Liver (tissue), 3 donors: ENCODE data around the gene FOXN3.
A peak's percentile ranks its signal among the peaks of the same experiment; 100 is the strongest.

Source experiments
- ATF3 ChIP-seq: IDR thresholded peaks from 2 replicates; pipeline ENCODE4 v1.6.1; 2016; ENCODE audit warnings: antibody characterized with exemption
- CTCF ChIP-seq: fragments of 150-350 bp; IDR thresholded peaks from 2 replicates; pipeline ENCODE4 v1.5.1; 2017; ENCODE audit warnings: improper control_type of control experiment, low read depth, low read length; ENCODE audit not compliant: missing input control
- EGR1 ChIP-seq, 2 donors: IDR thresholded peaks; 2 replicates each; pipeline ENCODE4 v1.6.1; 2016 to 2018; ENCODE audit warnings: antibody characterized with exemption in 2 of 2, low read depth in 2 of 2
- GABPA ChIP-seq, 2 donors: IDR thresholded peaks in 1 of 2; conservative IDR thresholded peaks in 1 of 2; 2 replicates each; pipeline ENCODE4 v1.6.1; 2016; ENCODE audit warnings: antibody characterized with exemption in 2 of 2, mild to moderate bottlenecking in 1 of 2, moderate library complexity in 1 of 2
- JUND ChIP-seq, 2 donors: IDR thresholded peaks; 2 replicates each; pipeline ENCODE4 v1.6.1; 2016; ENCODE audit warnings: antibody characterized with exemption in 2 of 2
- MAX ChIP-seq: IDR thresholded peaks from 2 replicates; pipeline ENCODE4 v1.6.1; 2016; ENCODE audit warnings: antibody characterized with exemption
- RAD21 ChIP-seq, 2 donors: IDR thresholded peaks; 2 replicates each; pipeline ENCODE4 v1.6.1; 2016; ENCODE audit warnings: antibody characterized with exemption in 2 of 2, mild to moderate bottlenecking in 2 of 2
- REST ChIP-seq: IDR thresholded peaks from 2 replicates; pipeline ENCODE4 v1.6.1; 2016; ENCODE audit warnings: antibody characterized with exemption, mild to moderate bottlenecking
- RXRA ChIP-seq, 2 donors: IDR thresholded peaks; 2 replicates each; pipeline ENCODE4 v1.6.1; 2017 to 2018; ENCODE audit warnings: antibody characterized with exemption in 2 of 2, mild to moderate bottlenecking in 1 of 2
- TAF1 ChIP-seq: conservative IDR thresholded peaks from 2 replicates; pipeline ENCODE4 v1.6.1; 2016; ENCODE audit warnings: antibody characterized with exemption, mild to moderate bottlenecking
- YY1 ChIP-seq: IDR thresholded peaks from 2 replicates; pipeline ENCODE4 v1.6.1; 2016; ENCODE audit warnings: antibody characterized with exemption, mild to moderate bottlenecking
- ZBTB33 ChIP-seq: IDR thresholded peaks from 2 replicates; pipeline ENCODE4 v1.6.1; 2016; ENCODE audit warnings: antibody characterized with exemption
- donor health status: healthy.
- donor health status: healthy.

GRCh38 chr14:89160437-89160836 is 256.6 kb downstream of the FOXN3 start:
- no peak for TF ChIP-seq MAX
- TF ChIP-seq CTCF = no peak
- TF ChIP-seq REST = no peak
- peak; percentile 22 to 56 for TF ChIP-seq RXRA (IDR thresholded peaks at IDR 0.05)
- no peak for TF ChIP-seq ZBTB33
- TF ChIP-seq GABPA (IDR thresholded peaks at IDR 0.05 in 1 of 2, conservative IDR thresholded peaks at IDR 0.05 in 1 of 2) = no peak
- peak in 1 of 2 donors; percentile 41 for TF ChIP-seq RAD21 (IDR thresholded peaks at IDR 0.05)
- no peak for TF ChIP-seq JUND (IDR thresholded peaks at IDR 0.05)
- peak; percentile 43 for TF ChIP-seq ATF3
- TF ChIP-seq EGR1 (IDR thresholded peaks at IDR 0.05; ENCODE audit: low read depth in 2 of 2) = no peak
- TF ChIP-seq YY1 = no peak
- TF ChIP-seq TAF1 = no peak
